CD4-positive, alpha-beta T cell treated with Interleukin-4 for 4 hours (primary cell): ENCODE data around the gene CADM1.

Source experiments
- DNase-seq: peaks from one replicate; pipeline ENCODE4 v3.0.0-alpha.2; 2020

CADM1 gene

DNA sequence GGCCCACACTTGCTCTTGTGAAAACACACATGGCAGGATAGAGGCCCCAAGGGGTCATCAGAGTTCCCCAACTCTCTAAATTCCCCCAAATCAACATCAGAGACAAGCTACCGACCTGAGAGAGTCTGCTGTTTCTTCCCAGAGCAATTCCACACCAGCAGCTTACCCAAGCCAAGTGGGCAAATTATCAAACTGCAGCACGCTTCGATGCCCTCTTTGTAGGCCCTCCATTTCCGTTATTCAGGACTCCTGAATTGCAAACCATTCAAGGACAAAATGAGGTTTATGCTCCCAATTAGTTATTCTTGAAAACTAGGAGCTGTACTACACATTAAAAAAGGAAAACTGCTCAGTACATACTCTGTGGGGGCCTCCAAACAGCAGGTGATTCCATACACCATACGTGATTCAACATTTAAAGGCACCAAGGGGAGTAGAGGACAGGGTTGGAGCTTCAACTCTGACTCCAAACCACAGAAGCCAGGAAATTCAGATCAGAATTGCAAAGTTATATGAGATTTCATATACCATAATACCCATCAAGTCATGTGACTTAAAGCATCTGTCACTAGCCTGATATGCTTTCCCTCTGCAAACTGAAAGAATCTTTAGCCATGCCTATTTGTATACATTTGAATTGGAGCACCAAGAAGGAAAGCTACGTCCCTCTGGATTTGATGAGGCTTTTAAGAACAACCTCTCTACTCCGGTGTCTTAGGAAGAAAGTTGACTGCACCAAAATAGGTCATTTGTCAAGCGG is 234.8 kb downstream of the CADM1 start:
- DNase-seq: no peak

DNA sequence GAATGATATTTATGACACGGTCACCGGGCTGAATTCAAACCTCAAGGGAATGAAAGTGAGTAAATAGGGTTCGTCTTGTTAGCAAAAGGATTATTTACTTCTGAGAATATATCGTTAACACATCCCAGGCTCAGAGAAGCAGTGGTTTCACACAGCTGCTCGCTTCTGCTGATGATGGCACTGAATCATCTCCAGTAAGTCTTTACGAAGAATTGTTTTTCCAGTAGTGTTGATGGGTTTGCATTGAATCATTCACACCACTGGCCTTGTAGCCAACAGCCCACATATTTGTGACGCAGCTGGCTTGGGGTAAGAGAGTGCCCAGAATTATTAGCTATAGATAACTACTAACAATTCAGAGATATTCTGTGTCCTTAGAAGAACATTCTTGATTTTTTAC is 236.3 kb downstream of the CADM1 start:
- DNase-seq: peak; percentile 26

DNA sequence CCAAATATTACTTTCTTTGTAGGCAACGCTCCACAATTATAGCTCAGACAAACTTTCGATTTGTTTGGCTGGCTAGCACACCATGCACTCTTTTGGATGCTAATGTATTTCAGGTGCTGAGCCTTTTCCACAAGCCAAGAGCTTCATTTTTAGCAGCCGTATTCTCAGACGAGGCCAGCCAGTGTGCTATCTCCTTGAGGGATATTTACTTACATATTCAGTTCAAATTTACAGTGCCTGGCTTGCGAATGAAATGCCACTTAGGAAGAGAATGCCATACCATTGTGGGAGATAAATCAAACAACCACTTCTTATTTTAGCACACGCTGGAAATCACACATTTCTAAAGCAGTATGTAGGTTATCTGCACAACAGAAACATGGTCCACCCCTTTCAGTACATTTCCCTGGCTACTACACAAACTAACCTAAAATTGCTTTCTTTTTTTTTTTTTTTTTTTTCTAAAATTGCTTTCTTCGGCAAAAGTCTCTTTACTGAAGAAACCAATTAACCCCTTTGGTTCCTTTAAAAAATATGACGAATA is 236.9 kb downstream of the CADM1 start:
- DNase-seq: no peak

DNA sequence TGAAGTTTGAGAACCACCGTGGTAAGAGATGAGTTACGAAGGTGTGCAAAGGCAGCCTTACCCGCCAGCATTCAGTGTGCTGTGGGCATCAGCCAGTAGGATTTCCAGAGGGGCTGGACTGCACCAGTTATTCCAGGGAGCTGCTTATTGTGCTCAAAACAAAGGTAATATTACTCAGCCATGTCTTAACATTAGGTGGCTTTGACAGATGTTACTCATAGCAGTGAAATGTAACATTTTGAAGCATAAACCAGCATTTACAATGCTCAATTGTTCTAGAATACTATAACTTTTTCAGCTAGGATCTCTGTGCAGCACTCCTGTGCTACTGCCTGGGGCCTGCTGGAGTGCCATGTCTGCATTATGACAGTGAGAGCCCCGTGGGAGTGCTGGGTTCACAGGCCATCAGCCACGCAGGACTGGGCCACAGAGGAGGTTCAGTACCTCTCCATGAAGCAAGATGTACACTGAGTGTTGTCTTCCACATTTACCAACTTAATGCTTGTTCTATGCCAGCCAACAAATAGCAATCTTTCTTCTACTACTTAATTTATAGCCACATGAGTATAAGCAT is 238.1 kb downstream of the CADM1 start:
- no peak for DNase-seq

DNA sequence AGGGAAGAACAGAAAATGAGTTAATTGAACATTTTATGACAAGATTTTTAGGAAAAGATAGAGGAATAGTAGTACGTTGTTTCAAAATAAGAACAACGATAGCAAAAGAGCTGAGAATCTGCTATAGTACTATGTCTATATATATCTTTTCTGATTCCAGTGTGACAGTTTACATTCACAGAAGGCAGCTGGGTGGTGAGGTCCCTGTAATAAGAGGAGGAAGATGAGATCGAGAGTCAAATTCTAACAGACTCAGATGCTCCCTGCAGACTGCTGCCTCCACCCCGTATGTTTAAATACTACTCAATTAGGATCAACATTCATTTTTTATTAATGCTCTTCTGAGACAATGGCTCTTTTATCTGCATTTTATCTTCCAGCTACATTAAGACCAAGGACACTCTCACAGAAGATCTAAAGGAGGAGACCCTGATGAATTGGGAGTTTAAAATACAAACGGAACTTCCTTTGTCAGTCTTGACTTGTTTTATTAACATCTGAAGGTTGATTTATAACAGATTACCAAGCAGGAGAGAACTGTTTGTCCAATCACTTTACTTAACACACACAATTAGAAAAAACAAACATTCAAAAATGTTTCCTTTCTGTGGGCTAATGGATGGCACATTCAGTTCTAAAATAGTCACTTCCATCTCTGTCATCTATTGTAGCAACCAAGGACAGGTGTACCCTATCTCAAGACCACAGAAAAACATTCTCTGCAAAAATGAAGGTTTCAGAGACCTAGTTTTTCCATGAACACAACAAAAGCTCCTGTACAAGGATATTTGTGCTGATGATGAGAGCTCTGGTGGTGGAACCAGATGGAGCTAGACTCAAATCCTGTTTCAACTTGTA is 240.2 kb downstream of the CADM1 start:
- DNase-seq: no peak

DNA sequence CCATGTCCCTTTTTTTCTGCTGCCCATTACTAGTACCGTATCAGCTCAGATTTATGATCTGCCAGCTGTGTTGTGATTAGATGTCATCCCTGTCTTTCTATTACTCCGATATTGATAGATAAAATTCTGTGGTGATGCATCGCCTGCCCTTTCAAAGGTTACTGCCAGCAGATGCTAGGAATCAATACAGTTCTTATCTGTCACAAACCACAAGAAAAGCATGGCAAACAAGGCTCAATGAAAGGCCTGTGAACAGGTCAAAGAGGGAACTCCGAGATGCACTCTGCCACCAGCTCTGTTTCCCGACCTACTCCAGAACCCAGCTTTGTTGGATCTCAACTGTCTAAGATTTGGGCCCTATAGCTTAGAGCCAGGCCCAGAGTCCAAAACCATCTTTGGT is 246.0 kb downstream of the CADM1 start:
- no peak for DNase-seq

DNA sequence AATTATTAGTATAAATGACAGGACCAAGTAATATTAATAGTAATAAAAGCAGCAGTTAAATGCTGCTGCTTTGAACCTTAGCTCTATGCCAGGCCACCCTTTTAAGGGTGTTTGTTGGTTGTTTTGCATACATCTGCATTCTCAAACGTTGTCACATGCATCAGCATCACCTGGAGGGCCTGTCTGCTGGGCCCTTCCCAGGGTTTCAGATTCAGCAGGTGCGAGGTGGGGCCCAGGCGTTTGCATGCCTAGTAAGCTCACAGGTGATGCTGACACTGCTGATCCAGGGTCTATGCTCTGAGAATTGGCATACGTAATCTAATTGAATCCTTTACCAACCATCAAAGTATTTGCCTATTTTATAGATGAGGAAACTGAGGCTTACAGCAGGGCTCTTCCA is 246.5 kb downstream of the CADM1 start:
- no peak for DNase-seq

DNA sequence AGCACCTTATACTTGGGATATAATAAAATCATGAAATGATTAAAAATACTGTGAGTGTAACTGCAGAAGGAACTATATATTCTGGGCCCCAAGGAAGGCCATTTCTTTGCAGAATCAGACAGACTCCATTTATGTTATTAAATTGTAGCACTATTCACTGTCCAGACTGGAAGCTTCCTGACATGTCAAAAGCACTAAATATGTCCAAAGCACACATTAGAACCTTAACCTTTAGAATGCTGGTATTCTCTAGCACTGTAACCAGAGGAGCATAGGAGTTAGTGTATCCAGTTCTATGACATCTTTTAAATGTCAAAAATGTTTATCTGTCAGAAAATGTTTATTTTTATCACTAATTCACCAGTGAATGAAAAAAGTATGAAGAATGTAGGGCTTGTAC is 246.9 kb downstream of the CADM1 start:
- no peak for DNase-seq

DNA sequence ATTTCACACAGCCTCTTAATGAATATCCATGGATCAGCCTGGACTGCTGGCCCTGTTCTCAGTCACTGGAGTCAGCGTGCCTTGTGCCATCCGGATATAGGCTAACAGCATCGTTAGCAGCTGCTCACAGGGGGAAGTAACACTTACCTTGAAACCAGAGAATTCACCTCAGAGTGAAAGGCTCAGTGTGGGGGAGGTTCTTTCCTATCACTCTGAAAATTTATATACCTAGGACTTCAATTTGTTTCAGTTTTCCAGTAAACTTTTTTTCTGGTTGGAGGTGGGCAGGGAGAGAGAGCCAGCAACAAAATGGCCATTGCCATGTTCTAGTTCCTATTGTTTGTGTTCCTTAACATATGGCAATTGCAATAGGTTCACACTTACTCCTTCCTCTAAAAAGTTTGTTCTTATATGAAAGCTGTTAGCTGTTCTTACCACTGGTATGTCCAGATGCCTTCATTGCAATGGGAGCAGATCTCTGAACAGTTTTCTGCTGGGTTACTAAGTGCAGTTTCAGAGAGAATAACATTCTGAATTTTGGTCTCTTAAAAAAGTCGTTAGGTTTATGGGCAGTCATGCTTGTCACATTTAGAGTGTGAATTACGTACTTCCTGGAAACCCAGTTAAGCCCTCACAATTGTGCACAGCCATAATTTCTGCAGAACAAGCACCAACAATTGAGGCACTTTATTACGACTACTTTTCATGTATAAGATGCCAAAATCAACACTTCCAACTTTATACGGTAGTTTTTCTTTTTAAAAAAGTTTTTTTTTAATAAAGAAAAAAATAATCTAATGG is 247.6 kb downstream of the CADM1 start:
- peak; percentile 53 for DNase-seq

DNA sequence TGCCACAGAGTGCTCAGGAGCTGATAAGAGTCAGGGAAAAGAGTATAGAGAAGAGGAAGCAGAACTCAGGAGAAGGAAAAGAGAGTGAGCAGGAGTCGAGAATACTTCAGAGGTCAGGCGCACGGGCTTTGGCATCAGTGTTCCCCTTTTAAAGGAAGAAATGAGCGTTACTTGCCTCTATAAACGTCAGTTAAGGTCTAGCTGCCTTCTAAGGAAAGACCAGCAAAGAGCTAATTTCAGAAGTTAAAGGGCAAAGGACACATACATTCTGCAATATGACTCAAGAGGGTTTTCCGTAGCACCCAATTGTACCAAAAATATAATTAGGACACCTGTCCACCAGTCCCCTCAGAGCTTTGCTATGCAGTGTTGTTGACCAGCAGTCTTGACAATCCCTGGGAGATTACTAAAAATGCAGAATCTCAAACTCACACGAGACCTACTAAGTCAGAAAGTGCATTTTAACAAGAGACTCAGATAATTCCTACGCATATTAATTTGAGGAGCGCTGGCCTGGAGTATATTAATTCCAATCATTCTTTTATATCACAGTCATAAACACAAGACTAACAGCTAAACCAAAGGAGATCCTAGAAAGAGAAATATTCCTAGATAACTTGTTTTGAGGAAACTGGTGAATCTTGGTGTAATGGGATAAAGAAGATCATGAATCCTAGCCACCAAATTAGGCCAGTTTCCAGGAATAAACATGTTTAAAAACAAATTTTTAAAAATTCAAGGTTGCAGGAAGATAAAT is 249.0 kb downstream of the CADM1 start:
- no peak for DNase-seq

DNA sequence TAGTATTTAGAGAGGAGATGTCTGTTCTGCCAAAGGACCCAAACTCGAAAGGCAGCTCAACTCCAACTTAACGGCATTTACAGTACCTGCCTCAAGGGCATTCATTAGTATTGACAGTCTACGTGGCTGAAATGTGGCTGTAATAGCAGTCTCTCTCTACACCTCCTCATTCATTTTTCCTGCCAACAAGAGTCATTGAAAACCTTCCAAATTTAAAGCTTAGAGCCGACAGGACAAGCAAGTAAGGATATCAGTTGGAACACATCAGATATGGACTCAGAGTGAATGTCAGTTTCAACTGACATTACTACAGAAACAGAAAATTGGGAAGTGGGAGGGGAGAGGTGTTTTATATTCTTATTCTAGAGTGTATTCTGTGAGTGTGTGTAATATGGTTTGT is 253.1 kb downstream of the CADM1 start:
- DNase-seq: no peak

DNA sequence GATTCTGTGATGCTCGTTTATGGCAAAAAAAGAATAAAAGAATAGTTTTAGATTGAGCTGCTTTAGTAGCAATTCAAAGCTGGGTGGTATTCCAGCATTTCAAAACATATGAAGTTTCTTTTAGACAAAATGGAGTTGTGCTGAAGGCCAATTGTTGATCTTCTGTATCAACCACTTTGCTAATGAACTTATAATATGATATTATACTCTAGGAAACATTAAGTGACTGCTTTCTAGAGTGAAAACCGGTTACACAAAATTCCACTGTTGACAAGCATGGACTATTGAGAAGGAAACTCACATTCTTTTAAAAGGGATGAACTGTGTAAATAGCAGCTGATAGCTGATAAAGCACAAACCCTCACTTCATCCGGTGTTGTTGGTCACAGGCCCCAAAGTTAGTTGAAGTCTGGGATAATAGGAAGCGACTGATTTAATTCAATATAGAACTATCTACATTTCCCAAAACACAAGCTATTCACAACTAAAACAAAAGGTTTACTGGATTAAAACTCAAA is 255.1 kb downstream of the CADM1 start:
- DNase-seq: no peak

DNA sequence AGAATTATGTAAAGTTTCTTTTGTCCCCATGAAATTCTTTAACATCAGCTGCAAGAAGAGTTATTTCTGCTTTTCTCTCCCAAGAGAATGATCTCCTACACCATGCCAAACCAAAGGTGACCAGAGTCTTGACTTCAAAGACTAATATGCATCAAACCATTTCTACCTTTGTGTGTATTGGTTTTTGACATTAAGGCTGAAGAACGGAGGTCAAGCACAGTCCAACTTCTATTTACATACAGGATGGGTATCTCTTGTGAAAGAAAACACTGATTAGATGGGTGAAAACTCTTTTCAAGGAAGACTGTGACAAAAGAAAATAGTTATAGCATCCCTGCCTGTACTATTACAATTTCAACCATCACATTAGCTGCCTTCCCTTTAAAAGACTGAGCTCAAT is 256.3 kb downstream of the CADM1 start:
- no peak for DNase-seq

DNA sequence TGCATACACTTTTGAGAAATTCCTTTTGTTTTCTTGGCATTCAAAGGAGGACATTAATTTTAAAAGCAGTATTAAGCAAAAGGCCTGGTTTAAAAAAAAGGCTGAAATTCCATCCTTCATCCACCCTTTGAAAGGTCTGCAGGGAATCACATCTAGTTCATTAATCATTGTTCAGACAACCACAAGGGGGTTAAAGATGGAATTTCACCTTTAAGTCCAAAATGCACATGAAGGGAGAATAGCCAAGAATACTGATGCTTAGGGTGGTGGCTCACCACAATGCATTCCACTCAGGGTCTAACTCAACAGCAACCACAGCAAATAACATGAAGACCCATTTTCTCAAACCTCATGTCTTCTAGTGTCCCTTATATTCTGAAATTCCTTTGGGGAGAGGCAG is 256.9 kb downstream of the CADM1 start:
- no peak for DNase-seq

DNA sequence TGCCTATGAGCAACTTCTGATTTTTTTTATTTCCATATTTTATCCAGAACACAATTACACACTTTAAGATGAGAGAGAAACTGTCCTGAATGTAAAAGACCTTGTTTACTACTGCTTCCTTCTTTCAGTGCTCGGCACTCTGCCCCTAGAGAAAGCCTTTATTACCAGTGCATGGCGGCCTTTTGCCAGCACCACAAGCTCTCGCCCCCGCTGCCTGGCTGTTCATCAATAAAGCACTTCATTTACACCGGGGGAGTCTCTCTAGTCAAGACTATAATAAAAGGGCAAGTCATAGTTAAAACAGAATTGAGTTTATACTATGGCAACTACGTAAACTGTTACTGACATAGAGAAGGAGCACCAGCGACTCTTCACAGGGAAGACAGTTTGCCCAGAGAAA is 259.5 kb downstream of the CADM1 start:
- DNase-seq: no peak

DNA sequence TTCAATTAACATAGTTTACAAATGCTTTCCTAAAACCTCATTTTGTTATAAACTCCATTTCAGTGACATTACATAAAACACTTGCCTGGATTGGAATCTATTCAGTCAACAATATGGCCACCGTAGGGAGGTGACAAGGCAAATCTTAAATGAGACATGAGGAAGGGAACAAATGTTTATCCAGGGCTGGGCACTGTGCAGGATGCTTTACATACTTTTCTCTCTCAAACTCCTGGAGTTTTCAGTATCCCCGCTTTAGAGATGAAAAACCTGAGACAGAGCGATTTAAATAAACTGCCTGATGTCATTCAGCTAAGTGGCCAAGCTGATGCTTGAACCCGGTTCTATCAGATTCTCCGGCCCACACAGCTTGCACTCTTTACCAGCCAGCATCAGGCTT is 259.9 kb downstream of the CADM1 start:
- no peak for DNase-seq

DNA sequence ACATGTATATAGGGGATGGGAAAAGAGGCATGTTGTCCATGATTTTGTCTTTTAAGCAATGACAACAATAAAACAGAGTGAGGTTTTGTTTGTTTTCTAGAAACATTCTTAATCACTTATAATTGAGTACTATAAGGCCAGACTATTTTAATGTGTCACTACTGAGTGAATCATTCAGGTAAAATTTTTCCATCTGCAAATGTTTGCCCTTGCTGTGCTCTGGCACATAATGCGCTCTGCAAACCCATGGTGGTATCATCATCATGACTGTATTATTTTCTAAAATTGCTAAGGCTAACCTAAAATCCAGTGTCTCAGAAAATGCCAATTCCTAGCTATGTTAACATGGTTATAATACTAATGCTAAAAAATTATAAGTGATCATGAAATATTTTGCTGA is 261.2 kb downstream of the CADM1 start:
- no peak for DNase-seq

DNA sequence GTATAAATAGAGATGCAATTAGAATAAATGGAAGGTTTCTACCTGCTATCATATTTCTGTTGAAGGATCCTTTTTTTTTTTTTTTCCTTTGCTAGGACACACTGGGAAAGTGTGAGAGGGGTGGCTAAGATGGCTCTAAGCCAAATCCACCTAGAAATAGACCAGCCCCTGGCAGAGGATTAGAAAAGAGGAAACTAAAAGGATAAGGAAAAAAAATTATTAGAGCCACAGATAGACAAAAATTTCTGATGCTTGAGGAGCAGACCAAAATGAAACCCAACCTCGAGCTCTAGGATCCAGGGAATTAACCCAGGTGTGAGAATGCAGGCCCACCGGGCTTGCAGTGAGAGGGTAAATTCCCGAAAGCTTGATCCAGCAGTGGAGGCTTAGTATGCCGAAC is 262.3 kb downstream of the CADM1 start:
- DNase-seq: no peak

DNA sequence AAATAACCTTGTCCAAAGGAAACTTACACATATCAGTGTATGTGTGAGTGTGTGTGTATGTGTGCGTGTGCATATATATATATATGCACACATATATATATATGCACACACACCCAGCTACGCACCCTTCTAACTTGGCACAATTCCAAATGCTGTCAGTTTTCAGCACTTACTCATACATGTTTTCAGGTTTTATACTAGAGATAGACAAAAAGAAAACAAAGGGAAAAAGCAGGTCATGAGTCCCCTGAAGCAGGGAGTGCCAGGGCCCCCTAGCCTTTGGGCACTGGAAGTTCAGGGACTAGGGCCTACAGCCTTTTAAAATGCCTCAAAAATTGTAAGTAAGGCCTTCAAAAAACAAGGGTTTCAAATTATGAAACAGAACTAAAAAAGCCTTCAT is 265.4 kb downstream of the CADM1 start:
- DNase-seq: no peak

DNA sequence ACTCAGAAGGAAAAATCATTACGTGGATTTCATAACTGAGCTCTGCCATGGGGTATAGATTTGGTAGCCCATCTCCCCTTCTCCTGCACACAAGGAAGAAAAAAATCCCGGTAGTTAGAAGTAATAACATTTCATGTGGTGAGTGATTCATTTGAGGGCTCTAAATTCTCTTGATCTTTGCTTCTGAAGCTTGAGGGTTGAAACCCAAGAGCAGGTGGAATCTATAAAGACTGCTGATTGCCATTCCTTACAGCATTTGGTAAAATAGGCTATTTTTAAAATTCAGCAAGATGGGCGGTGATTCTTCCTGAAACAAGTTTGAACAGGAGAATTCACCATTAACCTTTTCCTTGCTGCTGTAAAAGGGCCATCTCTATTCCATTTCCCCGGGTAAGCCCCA is 266.1 kb downstream of the CADM1 start:
- no peak for DNase-seq

DNA sequence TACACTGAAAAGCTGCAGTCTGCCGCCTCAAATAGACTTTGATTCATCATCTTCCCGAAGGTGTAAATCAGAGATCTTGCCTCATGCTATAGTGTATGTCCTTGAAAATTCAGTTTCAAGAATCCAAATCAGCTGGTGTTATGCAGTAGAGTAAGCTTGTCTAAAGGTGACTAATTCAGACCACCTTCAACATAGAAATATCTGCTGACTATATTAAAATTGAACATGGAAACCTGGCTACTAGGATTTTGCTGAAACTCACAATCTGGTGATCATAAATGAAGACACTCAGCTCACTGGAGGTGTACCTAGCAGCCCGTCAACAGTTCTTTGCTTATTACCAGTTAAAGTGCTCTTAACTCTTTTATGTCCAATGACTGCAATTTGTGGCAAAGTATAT is 266.6 kb downstream of the CADM1 start:
- DNase-seq: no peak

DNA sequence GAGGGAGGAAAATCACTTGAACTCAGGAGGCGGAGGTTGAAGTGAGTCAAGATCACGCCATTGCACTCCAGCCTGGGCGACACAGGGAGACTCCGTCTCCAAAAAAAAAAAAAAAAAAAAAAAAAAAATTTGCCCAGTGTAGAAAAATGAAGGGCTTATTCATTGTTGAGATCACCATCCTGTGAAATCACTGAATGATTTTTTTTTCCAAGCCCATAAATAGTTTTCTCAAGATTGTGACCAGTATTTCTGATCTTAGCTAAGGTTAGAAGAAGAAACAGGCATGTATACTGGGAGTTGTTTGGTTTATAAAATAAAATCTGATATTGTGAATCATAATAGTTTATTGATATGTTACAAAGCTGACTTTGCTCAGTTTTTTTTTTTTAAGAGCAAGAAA is 269.4 kb downstream of the CADM1 start:
- no peak for DNase-seq
